Astrocyte (in vitro differentiated cells and primary cell): Measurements from ENCODE around the gene AFAP1L2. TPM values are rescaled to one million over a fixed set of nuclear protein-coding genes. Genes with fewer than 3 reads are reported as not detected.

Experiments
- DNase-seq: peaks from one replicate; pipeline ENCODE4 v3.0.0-alpha.2; 2010; ENCODE audit warnings: low read depth
- FAIRE-seq: peaks from 2 replicates; lab custom pipeline; 2011; peaks lifted over from hg19 to GRCh38; lab: Jason Lieb, UNC
- H2AFZ ChIP-seq: 2 replicates; pipeline ENCODE4 v1.6.0; 2012; ENCODE audit warnings: low read depth, low read length, inconsistent platforms
- H3K27ac ChIP-seq: 2 replicates; pipeline ENCODE4 v1.5.1; 2011; ENCODE audit warnings: low read depth, low read length, inconsistent platforms
- H3K27me3 ChIP-seq: 2 replicates; pipeline ENCODE4 v1.6.0; 2011; ENCODE audit warnings: low read length, inconsistent platforms; ENCODE audit not compliant: insufficient read depth
- H3K36me3 ChIP-seq: 2 replicates; pipeline ENCODE4 v1.5.1; 2011; ENCODE audit warnings: low read length, inconsistent platforms; ENCODE audit not compliant: insufficient read depth
- H3K4me1 ChIP-seq: 2 replicates; pipeline ENCODE4 v1.5.1; 2011; ENCODE audit warnings: low read length, inconsistent platforms; ENCODE audit not compliant: insufficient read depth
- H3K4me2 ChIP-seq: 2 replicates; pipeline ENCODE4 v1.6.0; 2012; ENCODE audit warnings: low read length, inconsistent platforms
- H3K4me3 ChIP-seq: 2 replicates; pipeline ENCODE4 v1.5.1; 2011; ENCODE audit warnings: low read depth, mild to moderate bottlenecking, low read length, inconsistent platforms; ENCODE audit not compliant: insufficient read depth
- H3K79me2 ChIP-seq: 2 replicates; pipeline ENCODE4 v1.6.0; 2012; ENCODE audit warnings: mild to moderate bottlenecking, low read length, inconsistent platforms; ENCODE audit not compliant: insufficient read depth
- H3K9ac ChIP-seq: 2 replicates; pipeline ENCODE4 v1.6.0; 2012; ENCODE audit warnings: mild to moderate bottlenecking, low read length, inconsistent platforms
- H3K9me3 ChIP-seq: 2 replicates; pipeline ENCODE4 v1.5.1; 2012; ENCODE audit warnings: low read depth, mild to moderate bottlenecking, low read length, inconsistent platforms; ENCODE audit not compliant: insufficient read depth
- H4K20me1 ChIP-seq: 2 replicates; pipeline ENCODE4 v1.6.0; 2012; ENCODE audit warnings: low read length, inconsistent platforms; ENCODE audit not compliant: insufficient read depth
- H3K27ac Mint-ChIP-seq: one replicate; pipeline ENCODE4 v1.8.0; 2021; ENCODE audit warnings: mild to moderate bottlenecking, mixed read lengths; ENCODE audit not compliant: unreplicated experiment
- H3K27me3 Mint-ChIP-seq: one replicate; pipeline ENCODE4 v1.8.0; 2021; ENCODE audit warnings: low read depth, mixed read lengths; ENCODE audit not compliant: unreplicated experiment
- H3K36me3 Mint-ChIP-seq: one replicate; pipeline ENCODE4 v1.8.0; 2021; ENCODE audit warnings: low read depth, mixed read lengths; ENCODE audit not compliant: unreplicated experiment
- H3K4me1 Mint-ChIP-seq: one replicate; pipeline ENCODE4 v1.8.0; 2021; ENCODE audit warnings: low read depth, mixed read lengths; ENCODE audit not compliant: unreplicated experiment
- H3K4me3 Mint-ChIP-seq: one replicate; pipeline ENCODE4 v1.8.0; 2021; ENCODE audit warnings: mild to moderate bottlenecking, moderate library complexity, mixed read lengths; ENCODE audit not compliant: unreplicated experiment
- H3K9me3 Mint-ChIP-seq: one replicate; pipeline ENCODE4 v1.8.0; 2021; ENCODE audit warnings: mild to moderate bottlenecking, mixed read lengths; ENCODE audit not compliant: unreplicated experiment
- EZH2 ChIP-seq: IDR thresholded peaks from 2 replicates; pipeline ENCODE4 v1.6.1; 2012; ENCODE audit warnings: mild to moderate bottlenecking, low read length, inconsistent platforms; ENCODE audit not compliant: insufficient read depth
- total RNA-seq: library from RNA; stranded (reverse); gene quantifications from 2 replicates; pipeline ENCODE4 v1.2.1, GENCODE V29; 2021
- TF ChIP-seq, protein P1 (sequence below): IDR thresholded peaks from 2 replicates; pipeline ENCODE4 v1.5.1; 2011; ENCODE audit warnings: low read depth, mild to moderate bottlenecking, inconsistent platforms, low read length, moderate library complexity; ENCODE audit not compliant: insufficient read depth

AFAP1L2 gene
- total RNA-seq, 1 donor from 2014 or later, result 26.6 TPM

DNA sequence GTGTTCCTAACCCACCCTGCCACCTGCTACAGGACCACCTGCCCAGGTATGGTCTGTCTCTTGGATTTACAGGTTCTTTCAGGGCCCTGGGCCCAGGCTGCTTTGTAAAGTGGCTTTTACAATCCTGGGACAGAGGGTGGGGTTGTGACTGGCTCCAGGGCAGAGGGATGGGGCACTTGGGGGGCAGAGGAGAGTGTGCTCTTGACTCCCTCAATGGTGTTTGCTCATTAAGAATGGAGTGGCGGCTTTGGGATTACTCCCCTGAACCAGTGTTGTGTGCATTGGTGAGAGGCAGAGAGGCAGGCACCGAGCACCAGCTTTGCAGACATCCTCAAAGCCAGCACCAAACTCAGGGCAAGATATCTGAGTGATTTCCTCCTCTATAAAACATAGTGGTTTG is 121.8 kb downstream of the AFAP1L2 start:
- no peak overlapping the region for H3K9ac ChIP-seq
- H3K4me2 ChIP-seq, result no peak overlapping the region
- H3K36me3 ChIP-seq, result no peaks in the 10 kb centered on the region
- Mint-ChIP-seq H3K36me3 (no peaks in the 10 kb centered on the region), H3K4me1 (peaks cover 4% of the 10 kb centered on the region), H3K9me3 (no peaks in the 10 kb centered on the region), H3K4me3 (no peak overlapping the region), H3K27me3 (peaks cover 33% of the 10 kb centered on the region), H3K27ac (no peak overlapping the region)
- no peaks in the 10 kb centered on the region for H4K20me1 ChIP-seq
- H3K79me2 ChIP-seq, result no peaks in the 10 kb centered on the region
- H3K27ac ChIP-seq, result no peak overlapping the region
- no peaks in the 10 kb centered on the region for H3K9me3 ChIP-seq
- H3K4me1 ChIP-seq, result no peaks in the 10 kb centered on the region
- no peak overlapping the region for H3K4me3 ChIP-seq
- peaks cover 6% of the 10 kb centered on the region for H3K27me3 ChIP-seq
- no peak for TF ChIP-seq EZH2
- TF ChIP-seq, protein P1, sequence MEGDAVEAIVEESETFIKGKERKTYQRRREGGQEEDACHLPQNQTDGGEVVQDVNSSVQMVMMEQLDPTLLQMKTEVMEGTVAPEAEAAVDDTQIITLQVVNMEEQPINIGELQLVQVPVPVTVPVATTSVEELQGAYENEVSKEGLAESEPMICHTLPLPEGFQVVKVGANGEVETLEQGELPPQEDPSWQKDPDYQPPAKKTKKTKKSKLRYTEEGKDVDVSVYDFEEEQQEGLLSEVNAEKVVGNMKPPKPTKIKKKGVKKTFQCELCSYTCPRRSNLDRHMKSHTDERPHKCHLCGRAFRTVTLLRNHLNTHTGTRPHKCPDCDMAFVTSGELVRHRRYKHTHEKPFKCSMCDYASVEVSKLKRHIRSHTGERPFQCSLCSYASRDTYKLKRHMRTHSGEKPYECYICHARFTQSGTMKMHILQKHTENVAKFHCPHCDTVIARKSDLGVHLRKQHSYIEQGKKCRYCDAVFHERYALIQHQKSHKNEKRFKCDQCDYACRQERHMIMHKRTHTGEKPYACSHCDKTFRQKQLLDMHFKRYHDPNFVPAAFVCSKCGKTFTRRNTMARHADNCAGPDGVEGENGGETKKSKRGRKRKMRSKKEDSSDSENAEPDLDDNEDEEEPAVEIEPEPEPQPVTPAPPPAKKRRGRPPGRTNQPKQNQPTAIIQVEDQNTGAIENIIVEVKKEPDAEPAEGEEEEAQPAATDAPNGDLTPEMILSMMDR, result no peak
- DNase-seq (no peak), FAIRE-seq (no peak)
- H2AFZ ChIP-seq, result no peak overlapping the region

DNA sequence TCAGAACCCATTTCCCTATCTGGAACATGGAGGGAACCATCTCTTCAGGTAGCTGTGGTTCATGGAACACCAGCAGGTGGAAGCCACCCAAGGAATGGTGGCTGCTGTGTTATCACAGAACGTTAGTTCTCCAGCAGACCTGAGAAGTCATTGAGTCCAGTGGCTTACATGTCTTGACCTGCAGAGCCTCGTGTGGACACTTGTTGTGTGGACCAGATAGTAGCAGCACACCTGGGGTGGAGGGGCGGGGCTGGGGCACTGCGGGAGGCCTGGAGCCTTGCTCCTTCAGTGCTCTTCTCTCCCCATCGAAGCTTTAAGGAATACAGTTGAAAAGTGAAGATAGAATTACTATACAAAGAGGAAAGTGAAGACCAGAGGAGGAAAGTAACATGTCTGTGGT is 122.8 kb downstream of the AFAP1L2 start:
- Histone ChIP-seq H2AFZ (no peak overlapping the region), H3K27ac (no peak overlapping the region), H3K4me3 (no peak overlapping the region), H3K27me3 (peaks cover 6% of the 10 kb centered on the region), H3K4me2 (no peak overlapping the region), H3K9me3 (no peaks in the 10 kb centered on the region), H3K9ac (no peak overlapping the region), H3K4me1 (no peaks in the 10 kb centered on the region), H4K20me1 (no peaks in the 10 kb centered on the region), H3K36me3 (no peaks in the 10 kb centered on the region), H3K79me2 (no peaks in the 10 kb centered on the region)
- no peak overlapping the region for H3K4me3 Mint-ChIP-seq
- TF ChIP-seq EZH2, result no peak
- TF ChIP-seq, protein P1, result no peak
- H3K9me3 Mint-ChIP-seq, result no peaks in the 10 kb centered on the region
- H3K4me1 Mint-ChIP-seq, result peaks cover 4% of the 10 kb centered on the region
- FAIRE-seq, result no peak
- peaks cover 33% of the 10 kb centered on the region for H3K27me3 Mint-ChIP-seq
- H3K27ac Mint-ChIP-seq, result no peak overlapping the region
- H3K36me3 Mint-ChIP-seq, result no peaks in the 10 kb centered on the region
- DNase-seq, result no peak

DNA sequence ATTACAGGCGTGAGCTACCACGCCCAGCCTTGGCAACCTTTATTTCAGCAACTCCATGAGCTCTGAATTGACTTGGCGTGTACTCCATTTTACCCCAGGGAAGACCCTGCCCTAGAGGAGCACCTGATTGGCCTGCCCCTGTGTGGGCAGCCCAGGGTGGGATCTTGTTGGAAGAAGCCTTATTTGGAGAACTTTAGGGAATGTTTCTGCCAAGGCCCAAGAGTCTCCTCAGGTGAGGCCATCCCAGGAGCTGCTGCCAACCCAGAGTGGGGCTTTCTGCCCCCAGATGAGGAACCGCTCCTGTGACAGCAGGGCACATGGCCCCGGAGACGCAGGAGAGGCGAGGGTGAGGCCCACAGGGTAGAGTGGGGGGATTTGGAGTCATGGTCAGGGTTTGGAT is 123.3 kb downstream of the AFAP1L2 start:
- Histone ChIP-seq H3K27ac (no peak overlapping the region), H4K20me1 (no peaks in the 10 kb centered on the region), H2AFZ (no peak overlapping the region), H3K9ac (no peak overlapping the region), H3K4me3 (no peak overlapping the region), H3K27me3 (peaks cover 6% of the 10 kb centered on the region), H3K36me3 (no peaks in the 10 kb centered on the region), H3K4me1 (no peaks in the 10 kb centered on the region), H3K4me2 (no peak overlapping the region), H3K9me3 (no peaks in the 10 kb centered on the region), H3K79me2 (no peaks in the 10 kb centered on the region)
- no peak overlapping the region for H3K4me3 Mint-ChIP-seq
- TF ChIP-seq, protein P1, result no peak
- no peak for TF ChIP-seq EZH2
- FAIRE-seq (no peak), DNase-seq (no peak)
- no peak overlapping the region for H3K27ac Mint-ChIP-seq
- H3K36me3 Mint-ChIP-seq, result no peaks in the 10 kb centered on the region
- H3K27me3 Mint-ChIP-seq, result peaks cover 33% of the 10 kb centered on the region
- peaks cover 6% of the 10 kb centered on the region for H3K4me1 Mint-ChIP-seq
- no peaks in the 10 kb centered on the region for H3K9me3 Mint-ChIP-seq
